ENCODE data around the gene SUPT20HL1.
"Not testable (repeated sequence)": the region's sequence is repeated elsewhere in the genome, so short reads cannot be mapped to it uniquely, and the experiment has no call there.

The SUPT20HL1 gene

GRCh38 chrX:24364326-24364725 lies 3.9 kb downstream of the SUPT20HL1 start:
- no peak for DNase-seq

DNA sequence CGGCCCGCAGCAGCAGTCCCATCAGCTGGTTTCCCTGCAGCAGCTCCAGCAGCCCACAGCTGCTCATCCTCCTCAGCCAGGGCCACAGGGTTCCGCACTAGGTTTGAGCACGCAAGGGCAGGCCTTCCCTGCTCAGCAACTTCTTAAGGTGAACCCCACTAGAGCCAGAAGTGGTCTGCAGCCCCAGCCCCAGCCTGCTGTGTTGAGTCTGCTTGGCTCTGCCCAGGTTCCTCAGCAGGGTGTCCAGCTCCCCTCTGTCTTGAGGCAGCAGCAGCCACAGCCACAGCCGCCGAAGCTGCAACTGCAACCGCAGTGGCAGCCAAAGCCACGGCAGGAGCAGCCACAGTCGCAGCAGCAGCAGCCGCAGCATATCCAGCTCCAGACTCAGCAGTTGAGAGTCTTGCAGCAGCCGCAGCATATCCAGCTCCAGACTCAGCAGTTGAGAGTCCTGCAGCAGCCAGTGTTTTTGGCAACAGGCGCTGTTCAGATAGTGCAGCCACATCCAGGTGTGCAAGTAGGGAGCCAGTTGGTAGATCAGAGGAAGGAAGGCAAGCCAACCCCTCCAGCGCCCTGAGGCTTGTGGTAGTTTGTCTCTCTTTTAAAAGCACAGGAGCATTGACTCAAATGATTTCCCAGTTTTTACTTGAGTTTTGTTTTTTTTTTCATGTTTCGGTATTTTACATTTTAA lies 4.6 kb downstream of the SUPT20HL1 start:
- DNase-seq = no peak

GRCh38 chrX:24366762-24367400 lies 6.4 kb downstream of the SUPT20HL1 start:
- not testable (repeated sequence) for DNase-seq

DNA sequence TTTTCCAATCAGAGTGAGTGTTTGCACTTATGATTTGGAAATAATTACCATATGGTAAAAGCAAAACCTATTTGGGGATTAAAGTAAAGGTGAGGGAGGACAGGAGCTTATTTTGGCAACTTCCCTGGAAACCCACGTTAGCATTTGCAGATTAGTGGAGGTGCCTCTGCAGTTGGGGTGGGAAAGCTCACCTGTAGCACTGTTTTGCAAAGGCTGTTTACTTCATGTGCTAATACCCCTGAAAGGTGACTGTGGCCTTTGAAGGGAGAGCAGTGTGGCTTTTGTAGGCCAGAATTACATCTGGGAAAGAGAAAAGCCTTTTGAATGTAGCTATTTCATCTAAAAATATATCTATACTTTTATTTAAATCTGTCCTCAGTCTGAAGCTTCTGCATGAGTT lies 9.4 kb downstream of the SUPT20HL1 start:
- DNase-seq = no peak

GRCh38 chrX:24371391-24371972 lies 11.0 kb downstream of the SUPT20HL1 start:
- DNase-seq = no peak

GRCh38 chrX:24372021-24372763 lies 11.8 kb downstream of the SUPT20HL1 start:
- no peak for DNase-seq

- no peak for DNase-seq
Observed at GRCh38 chrX:24375600-24376131, 15.2 kb downstream of the SUPT20HL1 start.

- DNase-seq = no peak
Observed at GRCh38 chrX:24376403-24376802, 16.0 kb downstream of the SUPT20HL1 start.

DNA sequence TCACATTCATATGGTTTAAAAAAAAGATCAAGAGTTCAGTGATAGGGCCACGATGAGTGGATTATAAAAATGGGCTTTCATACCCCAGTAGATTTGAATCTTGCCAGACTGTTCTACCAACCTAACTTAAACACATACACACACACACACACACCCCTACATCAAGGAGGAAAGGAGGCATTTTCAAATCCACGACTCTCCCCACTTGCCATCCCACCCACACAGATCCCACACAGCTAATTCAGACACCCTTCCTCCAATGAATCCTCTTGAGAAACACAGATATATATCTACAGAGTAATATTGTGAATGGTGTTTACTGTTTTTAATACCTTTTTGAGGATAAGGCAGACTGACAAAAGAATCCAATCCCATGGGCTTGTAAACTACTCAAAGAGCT lies 16.8 kb downstream of the SUPT20HL1 start:
- DNase-seq = no peak

DNA sequence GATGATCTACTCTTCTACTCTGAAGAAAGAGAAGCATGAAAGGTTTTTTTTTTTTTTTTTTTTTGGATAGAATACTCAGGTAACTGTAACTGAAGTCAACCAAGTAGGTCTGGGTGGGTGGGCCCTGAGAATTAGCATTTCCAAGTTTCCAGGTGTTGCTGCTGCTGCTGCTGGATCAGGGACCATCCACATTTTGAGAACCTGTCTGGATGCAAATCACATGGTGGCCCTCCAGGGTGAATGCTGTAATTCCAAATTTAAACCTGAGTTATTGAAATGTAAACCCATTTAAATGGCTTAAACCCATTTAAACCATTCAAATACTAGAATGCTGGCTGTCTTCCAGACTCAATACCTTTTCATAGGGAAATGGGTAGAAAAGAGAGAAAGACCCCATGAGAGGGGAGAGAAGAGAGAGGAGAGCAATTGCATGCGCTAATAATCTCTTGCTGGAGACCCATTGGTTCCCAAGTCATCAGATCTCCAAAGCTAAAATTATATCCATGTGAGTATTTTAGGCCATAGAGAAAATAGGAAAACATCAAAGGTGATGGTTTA lies 17.6 kb downstream of the SUPT20HL1 start:
- DNase-seq = no peak

DNA sequence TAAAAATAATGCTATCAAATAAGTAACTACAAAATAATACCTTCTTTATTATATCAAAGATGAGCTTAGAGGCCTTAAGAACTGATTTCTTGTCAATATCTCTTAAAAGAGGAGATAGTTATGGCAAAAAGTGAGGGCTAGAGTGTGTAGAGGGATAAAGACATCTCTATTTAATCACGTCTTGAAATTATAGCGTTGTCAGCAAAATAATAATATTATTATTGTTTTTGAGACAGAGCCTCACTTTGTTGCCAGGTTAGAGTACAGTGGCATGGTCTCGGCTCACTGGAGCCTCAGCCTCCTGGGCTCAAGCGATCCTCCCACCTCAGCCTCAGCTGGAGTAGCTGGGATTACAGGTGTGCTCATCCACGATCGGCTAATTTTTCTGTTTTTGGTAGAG lies 18.3 kb downstream of the SUPT20HL1 start:
- no peak for DNase-seq

GRCh38 chrX:24380262-24381187 lies 20.1 kb downstream of the SUPT20HL1 start:
- DNase-seq = no peak

- not testable (repeated sequence) for DNase-seq
Observed at GRCh38 chrX:24382315-24382714, 21.9 kb downstream of the SUPT20HL1 start.

- no peak for DNase-seq
Observed at GRCh38 chrX:24387724-24388123, 27.3 kb downstream of the SUPT20HL1 start.

- no peak for DNase-seq
Observed at GRCh38 chrX:24391389-24391788, 30.9 kb downstream of the SUPT20HL1 start.

DNA sequence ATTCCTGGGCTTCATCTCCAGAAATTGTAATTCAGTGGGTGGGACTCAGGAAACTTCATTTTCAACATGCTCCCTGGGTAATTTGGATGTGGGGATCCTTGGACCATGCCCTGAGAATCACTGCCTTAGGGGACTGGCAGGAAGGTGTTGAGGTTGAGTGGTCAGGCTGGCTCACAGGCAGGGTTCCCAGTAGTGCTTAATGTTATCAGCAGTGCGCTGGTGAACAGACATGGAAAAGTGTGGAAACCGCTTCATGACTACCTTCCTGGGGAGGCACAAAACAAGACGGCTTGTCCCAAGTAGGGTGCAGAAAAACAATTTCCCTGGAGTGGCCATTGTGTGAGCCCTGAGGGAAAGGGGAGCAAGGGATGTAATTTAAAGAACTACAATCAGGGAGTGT lies 31.4 kb downstream of the SUPT20HL1 start:
- no peak for DNase-seq

- DNase-seq = no peak
Observed at GRCh38 chrX:24392709-24393108, 32.3 kb downstream of the SUPT20HL1 start.

DNA sequence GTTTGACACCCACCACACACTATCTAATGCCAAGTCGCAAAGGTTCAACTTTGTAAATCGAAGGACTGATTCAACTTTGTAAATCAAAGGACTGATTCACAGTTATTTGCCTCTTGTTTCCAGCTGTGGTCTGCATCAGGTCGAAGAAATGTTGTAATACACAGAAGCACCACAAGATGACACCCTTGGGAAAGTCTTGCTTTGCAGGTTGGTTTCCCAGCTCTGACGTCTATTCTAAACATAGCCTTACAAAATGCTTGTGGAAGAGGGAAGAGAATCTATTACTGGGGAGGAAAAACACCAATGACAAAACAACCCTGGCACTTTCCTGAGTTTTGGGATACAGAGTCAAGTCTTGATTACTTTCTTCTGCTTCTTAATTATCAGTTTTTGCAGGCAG lies 35.3 kb downstream of the SUPT20HL1 start:
- no peak for DNase-seq

GRCh38 chrX:24396236-24396930 lies 35.9 kb downstream of the SUPT20HL1 start:
- DNase-seq = no peak

DNA sequence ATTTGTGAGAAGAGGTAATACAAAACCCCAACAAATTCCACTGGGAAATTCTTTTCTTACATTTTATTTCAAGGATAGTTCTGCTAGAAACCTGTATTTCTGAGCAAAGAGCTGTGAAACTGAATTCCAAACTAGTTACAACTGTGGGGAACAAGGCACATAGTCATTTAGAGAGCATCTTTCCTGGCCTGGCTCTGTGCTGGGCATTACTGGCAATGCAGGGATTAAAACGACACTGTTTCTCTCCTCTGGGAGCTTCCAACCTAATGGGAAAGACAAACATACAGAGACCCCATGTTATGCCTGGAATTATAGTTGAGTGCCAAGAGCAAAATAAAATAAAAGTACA lies 36.5 kb downstream of the SUPT20HL1 start:
- no peak for DNase-seq

GRCh38 chrX:24398766-24399165 lies 38.3 kb downstream of the SUPT20HL1 start:
- DNase-seq = no peak

Data from activated gamma-delta T cell (primary cell).